HL-60 (cell line): ENCODE results near the gene GALM.
"Not testable (repeated sequence)": the region's sequence is repeated elsewhere in the genome, so short reads cannot be mapped to it uniquely, and the experiment has no call there.

Experiments used
- DNase-seq, 2 experiments: peaks; one replicate each; pipeline ENCODE4 v3.0.0-alpha.2; 2010 to 2020; ENCODE audit warnings: low read depth in 1 of 2, low spot score in 1 of 2
- H3K27ac ChIP-seq: fragments of 250-450 bp; sonication (Bioruptor Pico); replicated peaks from 2 replicates; pipeline ENCODE4 v1.5.1; 2020; ENCODE audit warnings: mild to moderate bottlenecking, moderate library complexity
- H3K27me3 ChIP-seq: fragments of 250-450 bp; sonication (Bioruptor Pico); 2 replicates; pipeline ENCODE4 v1.5.1; 2021; ENCODE audit warnings: mild to moderate bottlenecking, moderate library complexity; ENCODE audit not compliant: insufficient read depth, poor library complexity, severe bottlenecking
- H3K4me3 ChIP-seq: replicated peaks from 2 replicates; pipeline ENCODE4 v1.5.1; 2011; ENCODE audit warnings: mild to moderate bottlenecking, control low read depth, low read length; ENCODE audit not compliant: insufficient read depth
- GABPA ChIP-seq: IDR thresholded peaks from 2 replicates; pipeline ENCODE4 v1.6.1; 2012; ENCODE audit warnings: low read depth
- POLR2AphosphoS5 ChIP-seq: IDR thresholded peaks from 2 replicates; pipeline ENCODE4 v1.6.1; 2012; ENCODE audit warnings: low read depth
- SPI1 ChIP-seq: IDR thresholded peaks from 2 replicates; pipeline ENCODE4 v1.6.1; 2012; ENCODE audit warnings: low read depth, mild to moderate bottlenecking, borderline replicate concordance
- TF ChIP-seq, protein P1 (sequence below): IDR thresholded peaks from 2 replicates; pipeline ENCODE4 v1.6.1; 2012; ENCODE audit warnings: low read depth; ENCODE audit not compliant: insufficient replicate concordance
- TF ChIP-seq, protein P2 (sequence below): IDR thresholded peaks from one replicate; pipeline ENCODE4 v1.5.1; 2011; ENCODE audit warnings: low read length, control low read depth, inconsistent platforms; ENCODE audit not compliant: insufficient read depth

GALM gene

DNA sequence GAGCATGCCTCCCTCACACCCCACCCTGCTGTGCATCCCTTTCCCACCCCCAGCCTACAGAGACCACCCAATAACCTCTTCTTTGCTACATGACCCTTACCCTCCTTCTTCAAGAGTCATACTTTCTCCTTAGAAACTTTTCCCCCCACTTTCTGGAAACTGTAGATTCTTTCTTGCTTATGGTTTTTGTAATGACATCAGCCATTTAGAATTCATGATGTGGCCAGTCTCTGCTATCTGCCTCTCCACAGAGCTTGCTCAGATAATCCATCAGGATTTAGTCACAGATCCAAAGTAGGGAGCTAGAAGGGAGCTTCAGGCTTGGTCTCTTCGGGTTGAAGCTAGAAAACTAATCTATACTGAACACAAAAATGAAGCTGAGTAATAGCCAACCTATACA, 36.5 kb downstream of the GALM start:
- no peak for DNase-seq
- H3K27me3 ChIP-seq: no peaks in the 10 kb centered on the region
- TF ChIP-seq, protein P1, sequence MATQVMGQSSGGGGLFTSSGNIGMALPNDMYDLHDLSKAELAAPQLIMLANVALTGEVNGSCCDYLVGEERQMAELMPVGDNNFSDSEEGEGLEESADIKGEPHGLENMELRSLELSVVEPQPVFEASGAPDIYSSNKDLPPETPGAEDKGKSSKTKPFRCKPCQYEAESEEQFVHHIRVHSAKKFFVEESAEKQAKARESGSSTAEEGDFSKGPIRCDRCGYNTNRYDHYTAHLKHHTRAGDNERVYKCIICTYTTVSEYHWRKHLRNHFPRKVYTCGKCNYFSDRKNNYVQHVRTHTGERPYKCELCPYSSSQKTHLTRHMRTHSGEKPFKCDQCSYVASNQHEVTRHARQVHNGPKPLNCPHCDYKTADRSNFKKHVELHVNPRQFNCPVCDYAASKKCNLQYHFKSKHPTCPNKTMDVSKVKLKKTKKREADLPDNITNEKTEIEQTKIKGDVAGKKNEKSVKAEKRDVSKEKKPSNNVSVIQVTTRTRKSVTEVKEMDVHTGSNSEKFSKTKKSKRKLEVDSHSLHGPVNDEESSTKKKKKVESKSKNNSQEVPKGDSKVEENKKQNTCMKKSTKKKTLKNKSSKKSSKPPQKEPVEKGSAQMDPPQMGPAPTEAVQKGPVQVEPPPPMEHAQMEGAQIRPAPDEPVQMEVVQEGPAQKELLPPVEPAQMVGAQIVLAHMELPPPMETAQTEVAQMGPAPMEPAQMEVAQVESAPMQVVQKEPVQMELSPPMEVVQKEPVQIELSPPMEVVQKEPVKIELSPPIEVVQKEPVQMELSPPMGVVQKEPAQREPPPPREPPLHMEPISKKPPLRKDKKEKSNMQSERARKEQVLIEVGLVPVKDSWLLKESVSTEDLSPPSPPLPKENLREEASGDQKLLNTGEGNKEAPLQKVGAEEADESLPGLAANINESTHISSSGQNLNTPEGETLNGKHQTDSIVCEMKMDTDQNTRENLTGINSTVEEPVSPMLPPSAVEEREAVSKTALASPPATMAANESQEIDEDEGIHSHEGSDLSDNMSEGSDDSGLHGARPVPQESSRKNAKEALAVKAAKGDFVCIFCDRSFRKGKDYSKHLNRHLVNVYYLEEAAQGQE: no peak
- no peak for TF ChIP-seq GABPA
- TF ChIP-seq, protein P2, sequence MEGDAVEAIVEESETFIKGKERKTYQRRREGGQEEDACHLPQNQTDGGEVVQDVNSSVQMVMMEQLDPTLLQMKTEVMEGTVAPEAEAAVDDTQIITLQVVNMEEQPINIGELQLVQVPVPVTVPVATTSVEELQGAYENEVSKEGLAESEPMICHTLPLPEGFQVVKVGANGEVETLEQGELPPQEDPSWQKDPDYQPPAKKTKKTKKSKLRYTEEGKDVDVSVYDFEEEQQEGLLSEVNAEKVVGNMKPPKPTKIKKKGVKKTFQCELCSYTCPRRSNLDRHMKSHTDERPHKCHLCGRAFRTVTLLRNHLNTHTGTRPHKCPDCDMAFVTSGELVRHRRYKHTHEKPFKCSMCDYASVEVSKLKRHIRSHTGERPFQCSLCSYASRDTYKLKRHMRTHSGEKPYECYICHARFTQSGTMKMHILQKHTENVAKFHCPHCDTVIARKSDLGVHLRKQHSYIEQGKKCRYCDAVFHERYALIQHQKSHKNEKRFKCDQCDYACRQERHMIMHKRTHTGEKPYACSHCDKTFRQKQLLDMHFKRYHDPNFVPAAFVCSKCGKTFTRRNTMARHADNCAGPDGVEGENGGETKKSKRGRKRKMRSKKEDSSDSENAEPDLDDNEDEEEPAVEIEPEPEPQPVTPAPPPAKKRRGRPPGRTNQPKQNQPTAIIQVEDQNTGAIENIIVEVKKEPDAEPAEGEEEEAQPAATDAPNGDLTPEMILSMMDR: no peak
- no peak for TF ChIP-seq SPI1
- no peak for TF ChIP-seq POLR2AphosphoS5
- H3K27ac ChIP-seq: no peak overlapping the region
- H3K4me3 ChIP-seq: no peak overlapping the region

DNA sequence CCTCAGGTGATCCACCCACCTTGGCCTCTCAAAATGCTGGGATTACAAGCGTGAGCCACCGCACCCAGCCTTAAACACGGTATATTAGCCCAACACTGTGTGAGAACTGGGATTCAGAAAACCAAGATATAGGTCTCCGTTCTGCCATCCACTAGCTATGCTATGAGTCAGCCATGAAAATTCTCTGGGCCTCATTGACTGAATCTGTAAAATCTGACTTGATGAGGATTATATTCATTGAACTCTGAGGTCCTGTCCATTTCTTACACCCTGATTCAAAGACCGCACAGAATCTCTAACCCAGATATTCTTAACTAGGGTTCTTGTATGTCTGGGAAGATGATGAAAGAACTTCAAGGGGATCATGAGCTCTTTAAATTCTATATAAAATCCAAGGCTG, 37.4 kb downstream of the GALM start:
- not testable (repeated sequence) for DNase-seq, H3K27me3 ChIP-seq, H3K27ac ChIP-seq, H3K4me3 ChIP-seq

DNA sequence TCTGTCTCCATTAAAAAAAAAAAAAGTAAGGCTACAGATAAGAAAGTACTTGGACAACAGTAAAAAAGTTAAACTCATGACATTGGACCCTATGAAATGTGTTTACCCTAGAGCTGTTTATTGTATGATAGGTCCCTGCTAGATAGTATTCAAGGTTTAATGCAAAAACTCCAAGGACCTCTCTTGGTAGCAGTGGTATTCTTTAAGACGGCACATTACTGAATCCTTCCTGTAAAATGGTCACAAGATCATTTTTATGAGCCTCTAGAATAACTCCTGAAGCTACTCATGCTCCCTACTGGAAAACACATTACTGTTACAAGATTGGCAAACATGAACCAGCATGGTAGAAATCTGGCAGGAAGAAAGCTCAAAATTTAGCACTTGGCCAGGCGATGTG, 38.8 kb downstream of the GALM start:
- DNase-seq: no peak
- Histone ChIP-seq H3K27ac (no peak overlapping the region), H3K27me3 (no peaks in the 10 kb centered on the region), H3K4me3 (no peak overlapping the region)
- TF ChIP-seq, protein P1: no peak
- TF ChIP-seq, protein P2: no peak
- no peak for TF ChIP-seq SPI1
- no peak for TF ChIP-seq GABPA
- TF ChIP-seq POLR2AphosphoS5: no peak

DNA sequence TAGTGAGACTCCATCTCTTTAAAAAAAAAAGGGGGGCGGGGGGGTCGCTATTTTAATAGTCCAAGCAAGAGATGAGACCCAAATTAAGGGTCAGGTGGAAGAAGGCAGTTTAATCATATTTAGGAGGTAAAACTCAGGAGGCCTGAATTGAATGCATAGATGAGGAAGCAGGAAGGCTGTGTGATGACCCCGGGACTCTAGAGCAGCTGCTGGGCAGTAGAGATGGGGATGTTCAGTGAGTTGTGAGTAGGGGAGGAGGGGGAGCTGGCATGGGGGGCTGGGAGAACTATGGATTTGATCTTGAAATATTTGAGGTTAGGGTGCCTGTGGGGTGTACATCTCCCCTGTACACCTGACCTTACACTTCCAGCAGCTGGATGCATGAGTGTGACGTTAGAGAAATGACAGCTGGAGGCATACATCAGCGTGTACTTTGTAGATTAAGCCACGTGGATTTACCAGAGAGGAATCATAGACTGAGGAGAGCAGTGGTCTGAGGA, 41.0 kb downstream of the GALM start:
- Histone ChIP-seq H3K4me3 (no peak overlapping the region), H3K27ac (no peak overlapping the region), H3K27me3 (no peaks in the 10 kb centered on the region)
- no peak for DNase-seq
- TF ChIP-seq, protein P1: no peak
- TF ChIP-seq SPI1: no peak
- TF ChIP-seq POLR2AphosphoS5: no peak
- TF ChIP-seq, protein P2: no peak
- no peak for TF ChIP-seq GABPA

DNA sequence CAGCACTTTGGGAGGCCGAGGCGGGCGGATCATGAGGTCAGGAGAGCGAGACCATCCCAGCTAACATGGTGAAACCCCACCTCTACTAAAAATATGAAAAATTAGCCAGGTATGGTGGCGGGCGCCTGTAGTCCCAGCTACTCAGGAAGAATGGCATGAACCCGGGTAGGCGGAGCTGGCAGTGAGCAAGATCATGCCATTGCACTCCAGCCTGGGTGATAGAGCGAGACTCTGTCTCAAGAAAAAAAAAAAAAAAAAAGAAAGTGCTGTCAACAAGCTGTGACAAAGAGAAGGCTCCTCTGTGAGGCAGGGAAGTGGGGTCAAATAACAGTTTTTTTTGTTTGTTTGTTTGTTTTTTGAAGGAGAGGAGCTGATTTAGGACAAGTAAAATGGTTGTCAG, 42.6 kb downstream of the GALM start:
- not testable (repeated sequence) for H3K27me3 ChIP-seq, H3K27ac ChIP-seq

More for the DNA sequence above, 42.6 kb downstream of the GALM start:
- not testable (repeated sequence) for H3K4me3 ChIP-seq, DNase-seq
